IPS-20b (cell line): Measurements from ENCODE around the gene RXRA.

Experiments used
- H3K27ac ChIP-seq: one replicate; pipeline ENCODE4 v1.5.1; 2013; ENCODE audit warnings: low read length
- H3K27me3 ChIP-seq: 2 replicates; pipeline ENCODE4 v1.6.1; 2013; ENCODE audit warnings: mild to moderate bottlenecking, low read length, inconsistent platforms; ENCODE audit not compliant: insufficient read depth
- H3K36me3 ChIP-seq: 2 replicates; pipeline ENCODE4 v1.6.1; 2013; ENCODE audit warnings: low read depth, mild to moderate bottlenecking, inconsistent platforms, low read length, moderate library complexity; ENCODE audit not compliant: insufficient read depth
- H3K4me1 ChIP-seq: 2 replicates; pipeline ENCODE4 v1.6.1; 2013; ENCODE audit warnings: mild to moderate bottlenecking, control low read depth, inconsistent platforms, low read length, moderate library complexity; ENCODE audit not compliant: insufficient read depth
- H3K4me3 ChIP-seq: 2 replicates; pipeline ENCODE4 v1.5.1; 2013; ENCODE audit warnings: mild to moderate bottlenecking, low read length, inconsistent platforms
- H3K9ac ChIP-seq: 2 replicates; pipeline ENCODE4 v1.6.1; 2013; ENCODE audit warnings: low read depth, mild to moderate bottlenecking, inconsistent platforms, low read length, moderate library complexity
- H3K9me3 ChIP-seq: 2 replicates; pipeline ENCODE4 v1.6.1; 2013; ENCODE audit warnings: mild to moderate bottlenecking, low read depth, low read length, inconsistent platforms; ENCODE audit not compliant: insufficient read depth

Gene RXRA

GRCh38 chr9:134390537-134390936, 64.3 kb downstream of the RXRA start:
- H3K27me3 ChIP-seq: no peaks in the 10 kb centered on the region
- H3K27ac ChIP-seq: no peak overlapping the region
- no peaks in the 10 kb centered on the region for H3K36me3 ChIP-seq
- H3K4me3 ChIP-seq: no peak overlapping the region
- no peaks in the 10 kb centered on the region for H3K9me3 ChIP-seq
- no peak overlapping the region for H3K9ac ChIP-seq
- H3K4me1 ChIP-seq: no peaks in the 10 kb centered on the region

DNA sequence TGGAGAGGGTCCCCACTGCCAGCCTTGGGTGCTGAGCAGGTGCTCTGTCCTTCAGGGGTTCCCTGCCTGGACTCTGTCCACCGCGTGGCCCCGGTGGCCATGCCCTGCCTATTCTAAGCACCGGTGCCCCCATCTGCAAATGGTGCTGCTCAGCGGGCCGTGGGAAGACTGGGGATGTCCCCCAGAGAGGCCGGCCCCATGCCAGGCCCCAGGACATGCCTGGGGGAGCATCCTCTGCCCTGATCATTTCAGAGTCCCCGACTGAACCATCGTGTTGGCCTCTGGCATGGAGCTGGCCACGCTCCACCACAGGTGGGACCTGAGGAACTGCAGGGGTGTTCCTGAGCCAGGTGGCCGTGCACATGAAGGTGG, 64.7 kb downstream of the RXRA start:
- Histone ChIP-seq H3K9ac (no peak overlapping the region), H3K4me3 (no peak overlapping the region), H3K4me1 (no peaks in the 10 kb centered on the region), H3K36me3 (no peaks in the 10 kb centered on the region), H3K27me3 (no peaks in the 10 kb centered on the region), H3K27ac (no peak overlapping the region), H3K9me3 (no peaks in the 10 kb centered on the region)

- Histone ChIP-seq H3K4me1 (no peaks in the 10 kb centered on the region), H3K9me3 (no peaks in the 10 kb centered on the region), H3K27ac (no peak overlapping the region), H3K27me3 (no peaks in the 10 kb centered on the region), H3K9ac (no peak overlapping the region), H3K36me3 (no peaks in the 10 kb centered on the region), H3K4me3 (no peak overlapping the region)
Measured at GRCh38 chr9:134391319-134392231, 65.3 kb downstream of the RXRA start.

DNA sequence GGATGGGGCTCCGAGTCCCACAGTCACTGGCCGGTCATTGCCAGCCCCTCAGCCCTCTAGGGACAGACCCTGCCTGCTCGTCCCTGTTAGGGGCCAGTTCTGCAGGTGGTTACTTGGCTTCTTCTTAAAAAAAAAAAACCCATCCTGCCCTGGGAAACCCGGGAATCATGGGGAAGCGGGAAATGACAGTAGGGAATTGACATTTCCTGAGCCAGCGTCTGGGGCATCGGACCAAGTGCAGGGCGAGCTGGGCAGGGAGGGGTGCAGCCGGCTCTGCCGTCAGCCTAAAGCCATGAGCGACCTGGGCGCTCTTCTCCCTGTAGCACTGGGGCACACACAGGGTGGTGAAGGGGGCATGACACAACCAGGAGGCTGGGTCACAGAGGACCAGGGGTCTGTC, 66.6 kb downstream of the RXRA start:
- no peak overlapping the region for H3K27ac ChIP-seq
- H3K4me1 ChIP-seq: no peaks in the 10 kb centered on the region
- no peaks in the 10 kb centered on the region for H3K9me3 ChIP-seq
- H3K36me3 ChIP-seq: no peaks in the 10 kb centered on the region
- H3K4me3 ChIP-seq: no peak overlapping the region
- H3K9ac ChIP-seq: no peak overlapping the region
- no peaks in the 10 kb centered on the region for H3K27me3 ChIP-seq

DNA sequence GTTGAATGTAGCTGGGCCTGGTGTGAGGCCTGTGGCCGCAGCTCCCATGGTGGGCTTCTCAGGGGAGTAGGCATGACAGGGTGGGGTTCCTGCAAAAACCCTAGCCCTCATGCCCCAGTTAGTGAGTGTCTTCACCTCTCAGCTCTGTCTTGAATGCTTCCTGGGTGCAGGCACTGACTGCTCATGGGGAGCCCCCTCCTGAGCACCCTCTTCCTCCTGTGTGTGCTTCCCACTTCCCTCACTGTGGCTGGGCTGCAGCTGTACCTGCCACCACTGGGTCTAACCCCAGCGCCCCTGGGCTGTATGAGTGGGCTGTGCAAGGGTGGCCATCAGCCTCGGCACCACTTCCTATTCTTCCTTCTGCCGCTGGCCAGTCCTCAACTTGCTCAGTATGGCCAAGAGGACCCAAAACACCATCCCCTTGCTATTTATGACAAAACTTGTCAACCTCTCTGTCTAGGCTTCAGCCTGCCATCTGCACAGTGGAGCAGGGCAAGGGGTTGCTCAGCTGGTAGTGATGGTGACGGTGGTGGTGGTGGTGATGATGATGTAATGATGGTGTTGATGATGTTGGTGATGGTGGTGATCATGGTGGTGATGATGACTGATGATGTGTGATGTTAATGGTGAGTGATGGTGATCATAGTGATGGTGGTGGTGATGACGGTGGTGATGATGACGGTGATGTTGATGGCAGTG, 67.5 kb downstream of the RXRA start:
- H3K9me3 ChIP-seq: peaks cover 3% of the 10 kb centered on the region
- no peaks in the 10 kb centered on the region for H3K36me3 ChIP-seq
- H3K4me1 ChIP-seq: no peaks in the 10 kb centered on the region
- no peak overlapping the region for H3K9ac ChIP-seq
- no peak overlapping the region for H3K27ac ChIP-seq
- H3K27me3 ChIP-seq: no peaks in the 10 kb centered on the region
- H3K4me3 ChIP-seq: no peak overlapping the region

- no peaks in the 10 kb centered on the region for H3K4me1 ChIP-seq
- H3K27me3 ChIP-seq: no peaks in the 10 kb centered on the region
- H3K36me3 ChIP-seq: no peaks in the 10 kb centered on the region
- H3K27ac ChIP-seq: no peak overlapping the region
- no peak overlapping the region for H3K4me3 ChIP-seq
- peaks cover 11% of the 10 kb centered on the region for H3K9me3 ChIP-seq
- no peak overlapping the region for H3K9ac ChIP-seq
Measured at GRCh38 chr9:134395002-134395517, 68.8 kb downstream of the RXRA start.

- Histone ChIP-seq H3K27ac (no peak overlapping the region), H3K4me1 (no peaks in the 10 kb centered on the region), H3K27me3 (no peaks in the 10 kb centered on the region), H3K9ac (no peak overlapping the region), H3K36me3 (no peaks in the 10 kb centered on the region), H3K4me3 (no peak overlapping the region), H3K9me3 (peaks cover 11% of the 10 kb centered on the region)
Measured at GRCh38 chr9:134395737-134396257, 69.5 kb downstream of the RXRA start.

DNA sequence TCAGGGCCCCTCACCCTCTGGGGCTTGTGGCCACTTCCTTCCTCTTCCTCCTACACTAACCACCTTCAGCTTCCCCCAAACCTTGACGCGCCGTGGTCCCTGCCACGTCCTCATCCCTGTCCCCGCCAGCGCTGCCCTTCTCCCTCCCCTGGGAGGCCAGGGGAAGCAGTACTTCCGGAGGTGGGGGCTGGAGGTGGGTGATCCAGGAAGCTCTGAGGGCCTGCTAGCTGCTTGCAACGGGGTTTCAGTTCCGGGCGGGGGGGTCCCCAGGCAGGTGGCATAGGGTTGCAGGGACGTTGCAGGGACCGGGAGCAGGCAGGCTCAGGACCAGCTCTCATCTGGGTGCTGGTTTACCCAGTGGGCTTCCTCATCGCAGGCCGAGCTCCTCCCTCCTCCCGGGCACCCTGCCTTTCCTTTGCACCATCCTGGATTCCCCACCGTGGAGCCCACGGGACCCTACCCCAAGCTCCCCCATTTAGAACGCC, 70.0 kb downstream of the RXRA start:
- Histone ChIP-seq H3K36me3 (no peaks in the 10 kb centered on the region), H3K9ac (no peak overlapping the region), H3K9me3 (peaks cover 11% of the 10 kb centered on the region), H3K27ac (no peak overlapping the region), H3K4me1 (no peaks in the 10 kb centered on the region), H3K27me3 (no peaks in the 10 kb centered on the region), H3K4me3 (no peak overlapping the region)

GRCh38 chr9:134396825-134397224, 70.6 kb downstream of the RXRA start:
- Histone ChIP-seq H3K36me3 (no peaks in the 10 kb centered on the region), H3K4me1 (no peaks in the 10 kb centered on the region), H3K27ac (no peak overlapping the region), H3K4me3 (no peak overlapping the region), H3K27me3 (no peaks in the 10 kb centered on the region), H3K9ac (no peak overlapping the region), H3K9me3 (peaks cover 11% of the 10 kb centered on the region)

- no peak overlapping the region for H3K27ac ChIP-seq
- H3K9ac ChIP-seq: no peak overlapping the region
- H3K4me1 ChIP-seq: no peaks in the 10 kb centered on the region
Measured at GRCh38 chr9:134398756-134399155, 72.5 kb downstream of the RXRA start.

GRCh38 chr9:134399435-134400056, 73.3 kb downstream of the RXRA start:
- Histone ChIP-seq H3K4me1 (no peaks in the 10 kb centered on the region), H3K36me3 (no peaks in the 10 kb centered on the region), H3K9me3 (peaks cover 11% of the 10 kb centered on the region), H3K4me3 (no peak overlapping the region), H3K9ac (no peak overlapping the region), H3K27me3 (no peaks in the 10 kb centered on the region), H3K27ac (no peak overlapping the region)

More at GRCh38 chr9:134398756-134399155, 72.5 kb downstream of the RXRA start:
- Histone ChIP-seq H3K36me3 (no peaks in the 10 kb centered on the region), H3K4me3 (no peak overlapping the region), H3K9me3 (peaks cover 11% of the 10 kb centered on the region), H3K27me3 (no peaks in the 10 kb centered on the region)
